Caco-2 (cell line): ENCODE measurements around the gene BASP1. TPM values are rescaled to one million over a fixed set of nuclear protein-coding genes. Genes with fewer than 3 reads are reported as not detected.

Experiments
- BruUV-seq: library from RNA; stranded (reverse); fragments of 400-500 nt; replicated peaks from 2 replicates; lab custom pipeline; 2021; lab: Mats Ljungman, UMichigan
- CTCF ChIA-PET: fragments of 300-600 bp; sonication (Branson Sonifier 250); formaldehyde crosslinking; loops from one replicate; lab custom pipeline; 2022; ENCODE audit warnings: antibody characterized with exemption; lab: Charles Lee
- POLR2A ChIA-PET: fragments of 300-600 bp; sonication (Branson Sonifier 250); formaldehyde crosslinking; loops from one replicate; lab custom pipeline; 2022; ENCODE audit warnings: antibody characterized with exemption; lab: Charles Lee
- DNase-seq, 2 experiments: peaks; one replicate each; pipeline versions ENCODE4 v3.0.0 to v3.0.0-alpha.2; 2020 to 2022
- H3K27me3 ChIP-seq: replicated peaks from 2 replicates; pipeline ENCODE4 v1.6.0; 2011; ENCODE audit warnings: low read length; ENCODE audit not compliant: control insufficient read depth, insufficient read depth
- H3K36me3 ChIP-seq: 2 replicates; pipeline ENCODE4 v1.5.1; 2011; ENCODE audit warnings: low read length; ENCODE audit not compliant: control insufficient read depth, insufficient read depth
- H3K4me1 ChIP-seq: fragments of 250-450 bp; sonication (Bioruptor Pico); 2 replicates; pipeline ENCODE4 v1.5.1; 2020; ENCODE audit warnings: mild to moderate bottlenecking
- H3K4me3 ChIP-seq: 2 replicates; pipeline ENCODE4 v1.5.1; 2011; ENCODE audit warnings: low read depth, mild to moderate bottlenecking, control low read depth, low read length
- H3K9me3 ChIP-seq: fragments of 250-450 bp; sonication (Bioruptor Pico); 2 replicates; pipeline ENCODE4 v1.5.1; 2020; ENCODE audit warnings: mild to moderate bottlenecking, moderate library complexity
- H3K27ac Mint-ChIP-seq: one replicate; pipeline ENCODE4 v1.8.0; 2022; ENCODE audit warnings: mixed read lengths; ENCODE audit not compliant: unreplicated experiment
- H3K27me3 Mint-ChIP-seq: one replicate; pipeline ENCODE4 v1.8.0; 2022; ENCODE audit warnings: mixed read lengths; ENCODE audit not compliant: insufficient read depth, unreplicated experiment
- H3K36me3 Mint-ChIP-seq: one replicate; pipeline ENCODE4 v1.8.0; 2022; ENCODE audit warnings: mild to moderate bottlenecking, mixed read lengths; ENCODE audit not compliant: insufficient read depth, unreplicated experiment
- H3K4me1 Mint-ChIP-seq: one replicate; pipeline ENCODE4 v1.8.0; 2022; ENCODE audit warnings: low read depth, mixed read lengths; ENCODE audit not compliant: unreplicated experiment
- H3K4me3 Mint-ChIP-seq: one replicate; pipeline ENCODE4 v1.8.0; 2022; ENCODE audit warnings: mild to moderate bottlenecking, moderate library complexity, mixed read lengths; ENCODE audit not compliant: unreplicated experiment
- H3K9me3 Mint-ChIP-seq: one replicate; pipeline ENCODE4 v1.8.0; 2022; ENCODE audit warnings: mixed read lengths; ENCODE audit not compliant: unreplicated experiment
- intact Hi-C: fragments of 100-400 bp; cut with micrococcal nuclease; formaldehyde crosslinking; loops from one replicate; pipeline ENCODE4 v1.10.0; 2022; ENCODE audit not compliant: unreplicated experiment
- total RNA-seq: library from RNA; stranded (reverse); gene quantifications from 2 replicates; pipeline ENCODE4 v1.2.3, GENCODE V29; 2022
- TF ChIP-seq, protein P1 (sequence below), 2 experiments: fragments of 200-600 bp in 1 of 2; IDR thresholded peaks; 1 replicate in 1 of 2; 2 replicates in 1 of 2; pipeline versions ENCODE4 v1.5.1 to v1.8.0; 2011 to 2022; ENCODE audit warnings: antibody characterized with exemption in 1 of 2, control low read depth in 1 of 2, inconsistent platforms in 1 of 2, low read depth in 1 of 2, low read length in 1 of 2, mild to moderate bottlenecking in 1 of 2, moderate library complexity in 1 of 2; ENCODE audit not compliant: insufficient read depth in 1 of 2, severe bottlenecking in 1 of 2, unreplicated experiment in 1 of 2

Gene BASP1
- total RNA-seq, 1 experiment from 2014 or later = 78.1 TPM

DNA sequence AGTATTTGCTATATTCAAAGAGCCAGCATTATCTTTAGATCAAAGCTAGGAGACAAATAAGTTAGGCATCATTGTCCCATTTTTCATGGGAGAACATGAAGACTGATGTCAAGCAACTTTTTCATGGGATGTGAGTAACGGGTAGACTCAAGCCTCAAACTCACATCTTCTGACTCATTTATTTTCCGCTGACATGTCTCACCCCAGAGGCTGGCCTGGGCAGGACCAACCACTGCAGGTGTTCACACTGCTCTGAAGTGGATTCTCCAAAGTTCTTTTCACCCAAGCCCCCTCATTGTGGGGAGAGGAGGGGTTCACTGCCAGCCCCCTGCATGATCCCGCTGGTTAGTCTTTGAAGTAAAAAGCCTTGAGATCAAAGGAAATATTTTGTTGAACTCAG, 34.9 kb upstream of the BASP1 start:
- no TSS peak for BruUV-seq
- Histone ChIP-seq H3K9me3 (no peaks in the 10 kb centered on the region), H3K4me3 (no peak overlapping the region), H3K36me3 (no peaks in the 10 kb centered on the region), H3K27me3 (no peaks in the 10 kb centered on the region), H3K4me1 (peaks cover 42% of the 10 kb centered on the region)
- POLR2A ChIA-PET = interaction anchor here (0.6 kb wide), 1 partner anchor 246 kb away, joined by 4 read pairs; the partner anchor contains the start of gene MYO10
- peaks cover 8% of the 10 kb centered on the region for H3K36me3 Mint-ChIP-seq
- intact Hi-C loops = no loop called here
- TF ChIP-seq, protein P1, sequence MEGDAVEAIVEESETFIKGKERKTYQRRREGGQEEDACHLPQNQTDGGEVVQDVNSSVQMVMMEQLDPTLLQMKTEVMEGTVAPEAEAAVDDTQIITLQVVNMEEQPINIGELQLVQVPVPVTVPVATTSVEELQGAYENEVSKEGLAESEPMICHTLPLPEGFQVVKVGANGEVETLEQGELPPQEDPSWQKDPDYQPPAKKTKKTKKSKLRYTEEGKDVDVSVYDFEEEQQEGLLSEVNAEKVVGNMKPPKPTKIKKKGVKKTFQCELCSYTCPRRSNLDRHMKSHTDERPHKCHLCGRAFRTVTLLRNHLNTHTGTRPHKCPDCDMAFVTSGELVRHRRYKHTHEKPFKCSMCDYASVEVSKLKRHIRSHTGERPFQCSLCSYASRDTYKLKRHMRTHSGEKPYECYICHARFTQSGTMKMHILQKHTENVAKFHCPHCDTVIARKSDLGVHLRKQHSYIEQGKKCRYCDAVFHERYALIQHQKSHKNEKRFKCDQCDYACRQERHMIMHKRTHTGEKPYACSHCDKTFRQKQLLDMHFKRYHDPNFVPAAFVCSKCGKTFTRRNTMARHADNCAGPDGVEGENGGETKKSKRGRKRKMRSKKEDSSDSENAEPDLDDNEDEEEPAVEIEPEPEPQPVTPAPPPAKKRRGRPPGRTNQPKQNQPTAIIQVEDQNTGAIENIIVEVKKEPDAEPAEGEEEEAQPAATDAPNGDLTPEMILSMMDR (IDR thresholded peaks at IDR 0.05; ENCODE audit: insufficient read depth in 1 of 2, low read depth in 1 of 2, low read length in 1 of 2, severe bottlenecking in 1 of 2, unreplicated experiment in 1 of 2) = no peak
- H3K4me3 Mint-ChIP-seq = no peak overlapping the region
- no peak for DNase-seq
- H3K27ac Mint-ChIP-seq = no peak overlapping the region
- CTCF ChIA-PET = no interaction called here
- no peaks in the 10 kb centered on the region for H3K9me3 Mint-ChIP-seq
- peaks cover 43% of the 10 kb centered on the region for H3K4me1 Mint-ChIP-seq
- H3K27me3 Mint-ChIP-seq = no peaks in the 10 kb centered on the region

DNA sequence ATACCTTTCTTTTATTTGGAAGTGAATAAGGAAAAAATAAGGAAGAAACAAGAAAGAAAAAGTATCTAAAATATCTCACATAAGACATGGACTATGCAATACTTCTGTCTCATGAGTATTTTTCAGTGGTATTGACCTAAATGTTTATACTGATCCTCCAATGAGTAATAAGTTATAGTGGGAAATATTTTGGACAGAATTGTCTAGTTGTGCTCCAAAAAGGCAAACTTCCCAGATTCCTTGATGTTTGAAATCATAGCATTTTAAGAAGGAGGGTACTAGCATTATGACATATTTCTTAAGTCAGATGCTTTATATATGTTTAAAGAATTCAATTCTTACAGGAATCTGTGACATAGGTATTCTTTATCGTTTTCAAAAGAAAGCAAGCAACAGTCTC, 34.5 kb upstream of the BASP1 start:
- Mint-ChIP-seq H3K4me3 (no peak overlapping the region), H3K36me3 (peaks cover 8% of the 10 kb centered on the region), H3K27me3 (no peaks in the 10 kb centered on the region), H3K4me1 (peaks cover 39% of the 10 kb centered on the region), H3K27ac (no peak overlapping the region), H3K9me3 (no peaks in the 10 kb centered on the region)
- H3K4me1 ChIP-seq = peaks cover 37% of the 10 kb centered on the region
- intact Hi-C loops = no loop called here
- no peak for DNase-seq
- no TSS peak for BruUV-seq
- POLR2A ChIA-PET = interaction anchor here (0.6 kb wide), 1 partner anchor 247 kb away, joined by 4 read pairs; the partner anchor contains the start of gene MYO10
- CTCF ChIA-PET = no interaction called here
- no peaks in the 10 kb centered on the region for H3K9me3 ChIP-seq
- H3K27me3 ChIP-seq = no peaks in the 10 kb centered on the region
- no peak overlapping the region for H3K4me3 ChIP-seq
- TF ChIP-seq, protein P1 (IDR thresholded peaks at IDR 0.05; ENCODE audit: insufficient read depth in 1 of 2, low read depth in 1 of 2, low read length in 1 of 2, severe bottlenecking in 1 of 2, unreplicated experiment in 1 of 2) = no peak
- no peaks in the 10 kb centered on the region for H3K36me3 ChIP-seq

DNA sequence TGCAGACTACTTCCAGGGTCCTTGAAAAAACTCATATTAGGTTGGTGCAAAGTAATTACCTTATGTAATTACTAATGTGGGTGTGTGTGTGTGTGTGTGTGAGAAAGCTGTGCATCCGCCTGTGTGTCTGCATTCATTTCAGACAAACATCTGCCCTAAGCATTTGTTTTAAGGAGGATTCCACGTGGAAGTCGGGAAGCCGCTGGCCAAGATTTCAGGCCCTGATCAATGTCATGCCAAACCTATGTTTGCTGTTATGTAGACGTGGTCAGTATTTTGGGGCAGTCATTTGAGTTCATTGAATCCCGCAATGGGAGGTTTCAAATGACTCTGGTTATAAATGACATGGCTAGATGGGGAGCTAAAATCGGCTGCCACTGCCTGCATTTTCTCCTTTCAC, 33.6 kb upstream of the BASP1 start:
- intact Hi-C loops = no loop called here
- peaks cover 28% of the 10 kb centered on the region for H3K4me1 ChIP-seq
- POLR2A ChIA-PET = no interaction called here

More for the DNA sequence above, 33.6 kb upstream of the BASP1 start:
- no peak overlapping the region for H3K4me3 ChIP-seq
- TF ChIP-seq, protein P1 (IDR thresholded peaks at IDR 0.05; ENCODE audit: insufficient read depth in 1 of 2, low read depth in 1 of 2, low read length in 1 of 2, severe bottlenecking in 1 of 2, unreplicated experiment in 1 of 2) = no peak
- Mint-ChIP-seq H3K36me3 (peaks cover 8% of the 10 kb centered on the region), H3K9me3 (no peaks in the 10 kb centered on the region), H3K4me3 (no peak overlapping the region), H3K27me3 (no peaks in the 10 kb centered on the region), H3K27ac (no peak overlapping the region), H3K4me1 (peaks cover 31% of the 10 kb centered on the region)
- H3K9me3 ChIP-seq = no peaks in the 10 kb centered on the region
- DNase-seq = no peak
- no peaks in the 10 kb centered on the region for H3K27me3 ChIP-seq
- CTCF ChIA-PET = no interaction called here
- no TSS peak for BruUV-seq
- H3K36me3 ChIP-seq = no peaks in the 10 kb centered on the region
